ENCODE data around the gene MC1R. TPM values are rescaled to one million over a fixed set of nuclear protein-coding genes. Genes with fewer than 3 reads are reported as not detected.

Gene MC1R
- total RNA-seq, 1 experiment from 2014 or later, result 34.3 TPM

- Histone ChIP-seq H3K36me3 (ENCODE audit: low read depth) (peaks cover 5% of the 10 kb centered on the region; the same call in 1 of the 2 replicates), H3K27me3 (ENCODE audit: insufficient read depth, low read depth) (no peaks in the 10 kb centered on the region), H3K27ac (no peak overlapping the region), H2AFZ (no peak overlapping the region), H3F3A (ENCODE audit: insufficient read depth, low read depth) (peaks cover 12% of the 10 kb centered on the region; the same call in 1 of the 2 replicates), H3K9me2 (ENCODE audit: insufficient read depth) (no peaks in the 10 kb centered on the region), H3K4me3 (no peak overlapping the region), H3K9me3 (ENCODE audit: insufficient read depth, low read depth) (no peaks in the 10 kb centered on the region), H3K79me2 (ENCODE audit: low read depth) (no peaks in the 10 kb centered on the region), H4K20me1 (ENCODE audit: insufficient read depth) (no peaks in the 10 kb centered on the region; the same call in 1 of the 2 replicates), H3K4me1 (replicated peaks; ENCODE audit: insufficient read depth) (0 out of 2 replicates have a peak, but pooled peaks cover 11% of the 10 kb centered on the region), H3K4me2 (no peak overlapping the region)
- intact Hi-C loops (cut with micrococcal nuclease; ENCODE audit: unreplicated experiment), result no loop called here
- TF ChIP-seq CTCF (conservative IDR thresholded peaks at IDR 0.05) (no peak), EZH2 (IDR thresholded peaks at IDR 0.05; ENCODE audit: low read depth) (no peak)
- BruUV-seq (replicated peaks), result no TSS peak
- ChIA-PET POLR2A (ENCODE audit: unreplicated experiment) (interaction anchor here (0.5 kb wide), 1 partner anchor 30 kb away, joined by 5 read pairs; no protein-coding TSS in a partner anchor), CTCF (no interaction called here)
- DNase-seq, result peak in 1 of 2 experiments; percentile 34
Measured at GRCh38 chr16:89905511-89906139, 13.0 kb upstream of the MC1R start.

GRCh38 chr16:89906140-89907025, 12.3 kb upstream of the MC1R start:
- DNase-seq, result no peak
- Histone ChIP-seq H4K20me1 (ENCODE audit: insufficient read depth) (no peaks in the 10 kb centered on the region; the same call in 1 of the 2 replicates), H3K36me3 (ENCODE audit: low read depth) (peaks cover 6% of the 10 kb centered on the region; the same call in 1 of the 2 replicates), H3K4me2 (no peak overlapping the region), H3K27ac (no peak overlapping the region), H3K9me3 (ENCODE audit: insufficient read depth, low read depth) (no peaks in the 10 kb centered on the region), H3K4me3 (no peak overlapping the region), H3K27me3 (ENCODE audit: insufficient read depth, low read depth) (no peaks in the 10 kb centered on the region), H2AFZ (no peak overlapping the region), H3K79me2 (ENCODE audit: low read depth) (no peaks in the 10 kb centered on the region), H3F3A (ENCODE audit: insufficient read depth, low read depth) (peaks cover 12% of the 10 kb centered on the region; the same call in 1 of the 2 replicates), H3K4me1 (replicated peaks; ENCODE audit: insufficient read depth) (0 out of 2 replicates have a peak, but pooled peaks cover 11% of the 10 kb centered on the region), H3K9me2 (ENCODE audit: insufficient read depth) (no peaks in the 10 kb centered on the region)
- CTCF ChIA-PET, result no interaction called here
- no TSS peak for BruUV-seq (replicated peaks)
- POLR2A ChIA-PET (ENCODE audit: unreplicated experiment), result interaction anchor here (0.7 to 0.9 kb wide), 3 partner anchors 15 to 1060 kb away, joined by 3 to 11 read pairs (median 7); no protein-coding TSS in a partner anchor
- intact Hi-C loops (cut with micrococcal nuclease; ENCODE audit: unreplicated experiment), result no loop called here
- TF ChIP-seq EZH2 (IDR thresholded peaks at IDR 0.05; ENCODE audit: low read depth) (no peak), CTCF (conservative IDR thresholded peaks at IDR 0.05) (no peak)

- Histone ChIP-seq H3K27me3 (ENCODE audit: insufficient read depth, low read depth) (no peaks in the 10 kb centered on the region), H2AFZ (no peak overlapping the region), H3K4me1 (replicated peaks; ENCODE audit: insufficient read depth) (0 out of 2 replicates have a peak, but pooled peaks cover 11% of the 10 kb centered on the region), H4K20me1 (ENCODE audit: insufficient read depth) (no peaks in the 10 kb centered on the region; the same call in 1 of the 2 replicates), H3F3A (ENCODE audit: insufficient read depth, low read depth) (peaks cover 14% of the 10 kb centered on the region; the same call in 1 of the 2 replicates), H3K9me2 (ENCODE audit: insufficient read depth) (no peaks in the 10 kb centered on the region), H3K36me3 (ENCODE audit: low read depth) (peaks cover 6% of the 10 kb centered on the region; the same call in 1 of the 2 replicates), H3K79me2 (ENCODE audit: low read depth) (no peaks in the 10 kb centered on the region), H3K9me3 (ENCODE audit: insufficient read depth, low read depth) (no peaks in the 10 kb centered on the region), H3K4me2 (no peak overlapping the region), H3K27ac (no peak overlapping the region), H3K4me3 (no peak overlapping the region)
- DNase-seq, result no peak
- CTCF ChIA-PET, result interaction anchor here (0.6 kb wide), 1 partner anchor 85 kb away, joined by 3 read pairs; no protein-coding TSS in a partner anchor
- POLR2A ChIA-PET (ENCODE audit: unreplicated experiment), result interaction anchor here (0.6 to 0.9 kb wide), 5 partner anchors 15 to 1061 kb away, joined by 3 to 15 read pairs (median 7); no protein-coding TSS in a partner anchor
- intact Hi-C loops (cut with micrococcal nuclease; ENCODE audit: unreplicated experiment), result no loop called here
- no TSS peak for BruUV-seq (replicated peaks)
- TF ChIP-seq CTCF (conservative IDR thresholded peaks at IDR 0.05) (no peak), EZH2 (IDR thresholded peaks at IDR 0.05; ENCODE audit: low read depth) (no peak)
Measured at GRCh38 chr16:89907055-89907814, 11.4 kb upstream of the MC1R start.
